ENCODE measurements around the gene NOC4L.

NOC4L gene

GRCh38 chr12:132197581-132198354 lies 53.5 kb downstream of the NOC4L start:
- TF ChIP-seq NFIC (IDR thresholded peaks at IDR 0.05), result no peak
- TF ChIP-seq ZBTB7A (IDR thresholded peaks at IDR 0.05; ENCODE audit: low read depth), result no peak
- no peak for TF ChIP-seq RAD21 (IDR thresholded peaks at IDR 0.05; ENCODE audit: low read depth)
- no peak for TF ChIP-seq EGR1 (IDR thresholded peaks at IDR 0.05)
- no peak for TF ChIP-seq FOXM1 (IDR thresholded peaks at IDR 0.05; ENCODE audit: borderline replicate concordance, low read depth)
- no peak for TF ChIP-seq TEAD4 (IDR thresholded peaks at IDR 0.05)

- TF ChIP-seq, protein P1, sequence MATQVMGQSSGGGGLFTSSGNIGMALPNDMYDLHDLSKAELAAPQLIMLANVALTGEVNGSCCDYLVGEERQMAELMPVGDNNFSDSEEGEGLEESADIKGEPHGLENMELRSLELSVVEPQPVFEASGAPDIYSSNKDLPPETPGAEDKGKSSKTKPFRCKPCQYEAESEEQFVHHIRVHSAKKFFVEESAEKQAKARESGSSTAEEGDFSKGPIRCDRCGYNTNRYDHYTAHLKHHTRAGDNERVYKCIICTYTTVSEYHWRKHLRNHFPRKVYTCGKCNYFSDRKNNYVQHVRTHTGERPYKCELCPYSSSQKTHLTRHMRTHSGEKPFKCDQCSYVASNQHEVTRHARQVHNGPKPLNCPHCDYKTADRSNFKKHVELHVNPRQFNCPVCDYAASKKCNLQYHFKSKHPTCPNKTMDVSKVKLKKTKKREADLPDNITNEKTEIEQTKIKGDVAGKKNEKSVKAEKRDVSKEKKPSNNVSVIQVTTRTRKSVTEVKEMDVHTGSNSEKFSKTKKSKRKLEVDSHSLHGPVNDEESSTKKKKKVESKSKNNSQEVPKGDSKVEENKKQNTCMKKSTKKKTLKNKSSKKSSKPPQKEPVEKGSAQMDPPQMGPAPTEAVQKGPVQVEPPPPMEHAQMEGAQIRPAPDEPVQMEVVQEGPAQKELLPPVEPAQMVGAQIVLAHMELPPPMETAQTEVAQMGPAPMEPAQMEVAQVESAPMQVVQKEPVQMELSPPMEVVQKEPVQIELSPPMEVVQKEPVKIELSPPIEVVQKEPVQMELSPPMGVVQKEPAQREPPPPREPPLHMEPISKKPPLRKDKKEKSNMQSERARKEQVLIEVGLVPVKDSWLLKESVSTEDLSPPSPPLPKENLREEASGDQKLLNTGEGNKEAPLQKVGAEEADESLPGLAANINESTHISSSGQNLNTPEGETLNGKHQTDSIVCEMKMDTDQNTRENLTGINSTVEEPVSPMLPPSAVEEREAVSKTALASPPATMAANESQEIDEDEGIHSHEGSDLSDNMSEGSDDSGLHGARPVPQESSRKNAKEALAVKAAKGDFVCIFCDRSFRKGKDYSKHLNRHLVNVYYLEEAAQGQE (IDR thresholded peaks at IDR 0.05; ENCODE audit: low read depth), result no peak
- TF ChIP-seq RAD21 (IDR thresholded peaks at IDR 0.05; ENCODE audit: low read depth), result no peak
- no peak for TF ChIP-seq TCF12 (IDR thresholded peaks at IDR 0.05; ENCODE audit: low read depth)
- TF ChIP-seq USF1 (IDR thresholded peaks at IDR 0.05), result no peak
- TF ChIP-seq CREB1 (IDR thresholded peaks at IDR 0.05; ENCODE audit: low read depth), result no peak
- TF ChIP-seq TAF1 (IDR thresholded peaks at IDR 0.05; ENCODE audit: low read depth), result no peak
- no peak for TF ChIP-seq YY1 (IDR thresholded peaks at IDR 0.05; ENCODE audit: low read depth)
- TF ChIP-seq TEAD4 (IDR thresholded peaks at IDR 0.05), result no peak
- TF ChIP-seq NFIC (IDR thresholded peaks at IDR 0.05), result no peak
- TF ChIP-seq MAX (IDR thresholded peaks at IDR 0.05), result no peak
- no peak for TF ChIP-seq CEBPB (IDR thresholded peaks at IDR 0.05)
- TF ChIP-seq EGR1 (IDR thresholded peaks at IDR 0.05), result no peak
- TF ChIP-seq EP300 (IDR thresholded peaks at IDR 0.05; ENCODE audit: borderline replicate concordance), result no peak
- no peak for TF ChIP-seq ZBTB7A (IDR thresholded peaks at IDR 0.05; ENCODE audit: low read depth)
- no peak for TF ChIP-seq FOXM1 (IDR thresholded peaks at IDR 0.05; ENCODE audit: borderline replicate concordance, low read depth)
Measured at GRCh38 chr12:132199101-132199500, 54.8 kb downstream of the NOC4L start.

GRCh38 chr12:132199526-132200319 lies 55.5 kb downstream of the NOC4L start:
- no peak for TF ChIP-seq EP300 (IDR thresholded peaks at IDR 0.05; ENCODE audit: borderline replicate concordance)
- TF ChIP-seq FOXM1 (IDR thresholded peaks at IDR 0.05; ENCODE audit: borderline replicate concordance, low read depth), result no peak
- no peak for TF ChIP-seq EGR1 (IDR thresholded peaks at IDR 0.05)
- no peak for TF ChIP-seq ZBTB7A (IDR thresholded peaks at IDR 0.05; ENCODE audit: low read depth)
- no peak for TF ChIP-seq USF1 (IDR thresholded peaks at IDR 0.05)
- TF ChIP-seq TAF1 (IDR thresholded peaks at IDR 0.05; ENCODE audit: low read depth), result no peak
- no peak for TF ChIP-seq CEBPB (IDR thresholded peaks at IDR 0.05)

GRCh38 chr12:132200800-132201199 lies 56.5 kb downstream of the NOC4L start:
- TF ChIP-seq FOXM1 (IDR thresholded peaks at IDR 0.05; ENCODE audit: borderline replicate concordance, low read depth) (no peak), ZBTB7A (IDR thresholded peaks at IDR 0.05; ENCODE audit: low read depth) (no peak), RAD21 (IDR thresholded peaks at IDR 0.05; ENCODE audit: low read depth) (no peak), TCF12 (IDR thresholded peaks at IDR 0.05; ENCODE audit: low read depth) (no peak), TAF1 (IDR thresholded peaks at IDR 0.05; ENCODE audit: low read depth) (no peak), CREB1 (IDR thresholded peaks at IDR 0.05; ENCODE audit: low read depth) (no peak), EGR1 (IDR thresholded peaks at IDR 0.05) (no peak), TEAD4 (IDR thresholded peaks at IDR 0.05) (no peak), CEBPB (IDR thresholded peaks at IDR 0.05) (no peak), NFIC (IDR thresholded peaks at IDR 0.05) (no peak), EP300 (IDR thresholded peaks at IDR 0.05; ENCODE audit: borderline replicate concordance) (no peak), MAX (IDR thresholded peaks at IDR 0.05) (no peak), YY1 (IDR thresholded peaks at IDR 0.05; ENCODE audit: low read depth) (no peak), USF1 (IDR thresholded peaks at IDR 0.05) (no peak)
- TF ChIP-seq, protein P1 (IDR thresholded peaks at IDR 0.05; ENCODE audit: low read depth), result no peak

Data from Ishikawa (cell line).